Kidney tubule cell (primary cell): ENCODE results near the gene PPP2R2C.

Experiments used
- DNase-seq: peaks from one replicate; pipeline ENCODE4 v3.0.0-alpha.2; 2018; ENCODE audit warnings: low spot score

PPP2R2C gene

GRCh38 chr4:6449746-6450369 is 22.6 kb downstream of the PPP2R2C start:
- DNase-seq, result no peak

GRCh38 chr4:6449335-6449734 is 23.1 kb downstream of the PPP2R2C start:
- DNase-seq, result no peak

- no peak for DNase-seq
These were observed 23.8 kb downstream of the PPP2R2C start for GRCh38 chr4:6448476-6449170.

- no peak for DNase-seq
These were observed 24.7 kb downstream of the PPP2R2C start for GRCh38 chr4:6447672-6448171.

- no peak for DNase-seq
These were observed 25.6 kb downstream of the PPP2R2C start for GRCh38 chr4:6446538-6447451.

GRCh38 chr4:6446130-6446482 is 26.3 kb downstream of the PPP2R2C start:
- no peak for DNase-seq

GRCh38 chr4:6445403-6446129 is 26.8 kb downstream of the PPP2R2C start:
- no peak for DNase-seq

- DNase-seq, result no peak
These were observed 27.8 kb downstream of the PPP2R2C start for GRCh38 chr4:6444582-6444981.

- no peak for DNase-seq
These were observed 29.1 kb downstream of the PPP2R2C start for GRCh38 chr4:6443035-6444023.

- DNase-seq, result no peak
These were observed 29.9 kb downstream of the PPP2R2C start for GRCh38 chr4:6442555-6442954.

- no peak for DNase-seq
These were observed 30.7 kb downstream of the PPP2R2C start for GRCh38 chr4:6441758-6442157.

GRCh38 chr4:6441202-6441582 is 31.2 kb downstream of the PPP2R2C start:
- DNase-seq, result no peak

GRCh38 chr4:6440506-6441201 is 31.8 kb downstream of the PPP2R2C start:
- no peak for DNase-seq

GRCh38 chr4:6439120-6439762 is 33.2 kb downstream of the PPP2R2C start:
- DNase-seq, result no peak

GRCh38 chr4:6437826-6438238 is 34.6 kb downstream of the PPP2R2C start:
- DNase-seq, result no peak

GRCh38 chr4:6435010-6435409 is 37.4 kb downstream of the PPP2R2C start:
- DNase-seq, result no peak

- no peak for DNase-seq
These were observed 41.5 kb downstream of the PPP2R2C start for GRCh38 chr4:6430927-6431326.

GRCh38 chr4:6427439-6428090 is 44.8 kb downstream of the PPP2R2C start:
- DNase-seq, result no peak
